Muscle layer of colon (tissue), 2 donors: ENCODE data around the gene TMTC2.

Source experiments
- H3K27ac ChIP-seq: one replicate; pipeline ENCODE4 v1.7.0; 2013; ENCODE audit warnings: low read depth, mild to moderate bottlenecking, low read length, moderate library complexity
- H3K27me3 ChIP-seq, 2 donors: one replicate each; pipeline ENCODE4 v1.7.0; 2013; ENCODE audit warnings: low read length in 2 of 2, mild to moderate bottlenecking in 2 of 2; ENCODE audit not compliant: insufficient read depth in 2 of 2, control insufficient read depth in 1 of 2
- H3K36me3 ChIP-seq: one replicate; pipeline ENCODE4 v1.7.0; 2013; ENCODE audit warnings: mild to moderate bottlenecking, low read length; ENCODE audit not compliant: insufficient read depth
- H3K4me1 ChIP-seq: one replicate; pipeline ENCODE4 v1.7.0; 2013; ENCODE audit warnings: mild to moderate bottlenecking, low read length; ENCODE audit not compliant: insufficient read depth
- H3K4me3 ChIP-seq, 2 donors: one replicate each; pipeline ENCODE4 v1.7.0; 2013; ENCODE audit warnings: low read length in 2 of 2, low read depth in 1 of 2, mild to moderate bottlenecking in 1 of 2, moderate library complexity in 1 of 2
- H3K9ac ChIP-seq: one replicate; pipeline ENCODE4 v1.7.0; 2013; ENCODE audit warnings: low read length
- H3K9me3 ChIP-seq: one replicate; pipeline ENCODE4 v1.7.0; 2013; ENCODE audit warnings: mild to moderate bottlenecking, low read length
- donor health status: abdominal sarcoma.
- donor health status: Adenocarcinoma of cecum.

TMTC2 gene

DNA sequence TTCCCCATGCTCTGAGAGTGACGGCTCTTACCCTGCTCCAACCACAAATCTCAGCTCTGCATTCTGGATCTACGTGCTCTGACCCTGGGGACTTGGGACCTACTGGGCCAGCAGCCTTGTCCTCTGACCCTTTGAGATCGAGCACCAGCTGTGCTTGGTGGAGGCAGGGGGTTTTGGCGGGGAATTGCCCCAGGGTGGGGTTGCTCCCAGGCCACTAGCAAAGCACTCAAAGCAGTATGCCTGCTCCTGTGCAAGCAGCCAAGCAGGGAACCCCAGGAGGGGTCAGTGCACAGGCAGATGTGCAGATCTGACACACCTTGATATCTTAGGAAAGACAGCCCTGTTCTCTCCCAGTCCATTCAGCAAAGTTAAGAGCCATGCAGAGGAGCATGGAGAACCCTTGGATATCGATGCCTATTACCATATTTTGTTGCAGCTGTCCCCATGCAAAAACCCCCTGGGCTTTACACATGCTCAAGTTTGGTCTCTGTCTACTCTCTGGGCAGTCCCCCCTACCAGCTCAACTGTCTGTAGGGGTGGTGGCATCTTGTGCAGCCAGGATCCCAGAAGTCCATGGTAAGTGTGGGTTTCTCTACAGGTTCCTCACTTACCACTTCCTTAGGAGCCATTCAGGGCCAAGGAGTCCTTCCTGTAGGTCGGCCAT is 319.0 kb downstream of the TMTC2 start:
- no peak overlapping the region for H3K9ac ChIP-seq
- peaks cover 7% of the 10 kb centered on the region for H3K36me3 ChIP-seq
- H3K4me1 ChIP-seq = no peaks in the 10 kb centered on the region
- no peak overlapping the region for H3K4me3 ChIP-seq
- no peak overlapping the region for H3K27ac ChIP-seq
- H3K27me3 ChIP-seq = no peaks in the 10 kb centered on the region
- no peaks in the 10 kb centered on the region for H3K9me3 ChIP-seq

DNA sequence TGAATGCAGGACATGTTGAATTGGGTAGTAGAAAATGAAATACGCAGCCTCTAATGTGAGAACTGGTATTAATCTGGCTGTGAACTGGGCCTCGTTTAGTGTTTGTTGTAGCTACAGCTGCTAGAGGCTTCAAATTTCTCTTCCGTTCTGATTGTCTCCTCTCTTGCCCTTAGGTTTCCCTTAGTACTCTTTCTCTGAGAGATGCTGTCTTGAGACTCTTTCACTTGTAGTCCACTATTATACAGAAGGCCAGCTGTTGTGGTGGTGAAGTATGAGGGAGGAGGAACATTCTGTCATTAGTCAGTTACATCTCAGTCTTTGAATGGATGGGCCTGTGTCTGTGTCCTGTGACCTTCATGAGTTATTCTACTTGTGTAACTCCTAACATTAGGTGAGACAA is 322.0 kb downstream of the TMTC2 start:
- Histone ChIP-seq H3K9ac (no peak overlapping the region), H3K9me3 (no peaks in the 10 kb centered on the region), H3K4me1 (no peaks in the 10 kb centered on the region), H3K27ac (no peak overlapping the region), H3K36me3 (peaks cover 7% of the 10 kb centered on the region), H3K4me3 (no peak overlapping the region), H3K27me3 (no peaks in the 10 kb centered on the region)

DNA sequence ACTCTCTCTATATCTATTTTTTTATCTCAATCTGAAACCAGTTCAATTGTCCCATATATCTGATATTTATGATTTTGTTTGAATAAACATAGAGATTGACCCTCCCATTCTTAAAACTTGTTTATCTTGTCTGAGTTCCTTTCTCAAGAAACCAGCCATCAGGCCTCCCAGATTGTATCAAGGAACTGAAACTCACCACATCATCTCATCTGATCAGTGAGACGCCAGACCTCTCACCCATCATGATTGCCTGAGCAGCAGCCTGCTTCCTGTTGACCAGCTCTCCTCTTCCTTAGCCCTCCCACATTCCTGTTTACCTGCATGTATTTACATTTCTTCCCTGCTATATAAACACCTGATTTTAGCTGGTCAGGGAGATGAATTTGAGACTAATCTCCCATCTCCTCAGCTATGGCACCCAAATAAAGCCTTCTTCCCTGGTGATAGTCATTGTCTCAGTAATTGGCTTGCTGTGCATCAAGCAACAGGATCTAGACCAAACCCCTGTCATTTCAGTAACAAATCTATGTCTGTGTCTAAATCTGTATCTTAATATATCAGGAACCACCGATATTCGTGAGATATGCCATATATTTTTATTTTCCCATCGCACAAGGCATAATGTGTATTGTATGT is 323.6 kb downstream of the TMTC2 start:
- H3K36me3 ChIP-seq = peaks cover 7% of the 10 kb centered on the region
- H3K4me3 ChIP-seq = no peak overlapping the region
- H3K4me1 ChIP-seq = no peaks in the 10 kb centered on the region
- no peaks in the 10 kb centered on the region for H3K27me3 ChIP-seq
- no peak overlapping the region for H3K9ac ChIP-seq
- no peak overlapping the region for H3K27ac ChIP-seq
- H3K9me3 ChIP-seq = no peaks in the 10 kb centered on the region

DNA sequence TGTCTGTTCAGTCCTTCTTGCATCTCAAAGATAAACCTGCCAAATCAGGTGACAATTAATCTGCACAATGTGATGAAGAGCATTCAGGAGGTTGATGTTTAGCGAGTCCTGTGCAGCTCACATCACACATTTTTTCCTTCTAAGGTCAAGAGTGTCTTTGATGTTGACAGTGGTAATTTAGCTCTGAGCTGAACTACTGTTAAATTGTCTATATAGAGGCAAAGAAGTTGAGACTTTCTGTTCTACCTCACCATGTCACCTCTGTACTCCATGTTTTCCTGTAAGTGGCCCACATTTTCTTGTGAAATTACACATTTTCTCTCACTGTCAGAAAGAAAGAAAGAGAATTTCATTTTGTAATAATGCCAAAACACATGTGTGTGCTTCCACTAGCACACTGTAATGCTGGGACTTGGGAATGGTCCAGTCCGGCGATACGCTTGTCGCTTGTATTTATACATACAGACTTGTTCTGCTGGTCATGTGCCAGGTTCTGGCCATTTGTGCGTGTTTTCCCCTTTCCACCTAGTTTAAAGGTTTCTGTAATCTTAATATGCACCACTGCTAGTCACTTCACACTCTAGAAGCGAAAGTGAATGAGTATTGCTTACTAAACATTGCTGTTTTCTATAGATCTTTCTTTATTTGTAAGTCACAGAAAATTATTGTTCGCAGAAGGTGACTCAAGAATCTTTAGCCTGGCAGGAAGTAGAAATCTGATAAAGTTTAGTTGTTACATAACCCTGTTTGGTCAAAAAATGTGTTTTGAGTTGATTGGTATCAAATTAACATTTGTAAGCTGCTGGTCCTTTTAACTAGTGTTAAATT is 328.9 kb downstream of the TMTC2 start:
- Histone ChIP-seq H3K27me3 (no peaks in the 10 kb centered on the region), H3K9ac (peak overlapping the region; percentile 16), H3K27ac (peak overlapping the region; percentile 78), H3K4me3 (peak overlapping the region in 1 of 2 donors; percentile 46), H3K36me3 (no peaks in the 10 kb centered on the region), H3K4me1 (peaks cover 14% of the 10 kb centered on the region), H3K9me3 (no peaks in the 10 kb centered on the region)

DNA sequence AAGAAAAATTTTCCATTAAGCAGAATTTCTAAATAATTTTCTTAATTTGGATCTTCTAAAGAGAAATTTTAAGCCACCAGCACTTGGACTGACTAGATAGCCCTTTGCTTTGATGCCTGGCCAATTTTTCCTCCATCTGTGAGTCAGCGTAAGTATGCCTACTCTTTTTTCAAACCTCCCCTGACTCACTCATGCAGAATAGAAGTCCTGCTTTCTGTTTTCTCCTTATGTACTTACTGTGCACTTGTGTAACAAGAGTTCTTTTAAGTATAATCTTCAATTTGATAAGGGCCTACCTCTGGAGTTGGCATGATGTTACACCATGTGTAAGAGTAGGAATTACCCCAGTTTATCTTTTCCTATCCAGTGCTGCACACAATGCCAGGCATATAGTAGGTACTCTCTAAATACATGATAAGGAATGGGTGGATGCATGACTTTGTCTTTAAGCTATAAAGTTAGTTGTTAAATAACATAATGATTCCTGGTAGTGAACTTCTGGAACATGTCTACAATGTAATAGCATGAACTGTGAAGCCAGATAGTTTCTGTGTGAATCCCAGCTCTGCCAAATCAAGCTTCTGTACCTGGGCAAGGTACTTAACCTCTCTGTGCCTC is 329.6 kb downstream of the TMTC2 start:
- Histone ChIP-seq H3K27me3 (no peaks in the 10 kb centered on the region), H3K4me1 (peaks cover 14% of the 10 kb centered on the region), H3K9me3 (no peaks in the 10 kb centered on the region), H3K27ac (peak overlapping the region; percentile 78), H3K4me3 (no peak overlapping the region), H3K36me3 (no peaks in the 10 kb centered on the region), H3K9ac (peak overlapping the region; percentile 16)

DNA sequence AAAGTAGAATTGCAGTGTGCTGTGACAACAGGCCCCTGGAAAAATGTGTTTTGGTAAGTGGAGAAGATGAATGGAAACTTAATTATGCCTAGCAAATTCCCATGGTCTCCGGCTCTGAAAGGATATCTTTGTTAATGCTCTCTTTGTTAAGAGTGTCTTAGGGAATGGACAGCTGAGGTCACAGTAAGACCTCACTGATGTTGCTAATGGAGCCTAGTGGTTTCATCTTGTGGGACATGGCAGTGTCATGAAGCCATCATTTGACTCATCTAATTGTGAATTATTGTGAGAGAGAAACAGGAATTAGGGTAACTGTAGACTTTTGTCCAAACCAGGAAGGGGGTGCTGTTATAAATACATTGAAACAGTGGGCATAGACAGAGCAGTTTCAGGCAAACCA is 330.3 kb downstream of the TMTC2 start:
- H3K4me3 ChIP-seq = no peak overlapping the region
- H3K9ac ChIP-seq = peak overlapping the region; percentile 7
- peak overlapping the region; percentile 78 for H3K27ac ChIP-seq
- no peaks in the 10 kb centered on the region for H3K36me3 ChIP-seq
- no peaks in the 10 kb centered on the region for H3K27me3 ChIP-seq
- peaks cover 14% of the 10 kb centered on the region for H3K4me1 ChIP-seq
- H3K9me3 ChIP-seq = no peaks in the 10 kb centered on the region

DNA sequence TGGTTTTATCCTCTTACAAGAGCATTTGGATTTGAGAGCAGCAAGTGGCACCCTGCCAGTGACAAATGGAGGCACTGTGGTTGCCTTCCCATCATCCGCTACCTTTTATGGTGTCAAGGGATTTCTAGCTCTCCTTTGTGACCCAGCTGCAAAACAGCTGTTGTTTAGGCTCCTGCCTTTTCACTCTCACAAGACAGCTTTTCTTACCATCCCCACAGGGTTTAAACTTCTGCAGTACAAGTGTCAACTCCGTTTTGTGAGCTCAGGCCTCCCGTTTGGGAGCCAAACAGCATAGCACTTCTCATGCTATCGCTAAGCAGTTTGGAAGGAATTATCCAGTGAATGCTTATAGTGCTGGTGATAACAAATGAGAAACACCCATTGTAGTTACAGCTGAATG is 331.4 kb downstream of the TMTC2 start:
- Histone ChIP-seq H3K27me3 (no peaks in the 10 kb centered on the region), H3K4me3 (no peak overlapping the region), H3K9me3 (no peaks in the 10 kb centered on the region), H3K4me1 (peaks cover 14% of the 10 kb centered on the region), H3K9ac (no peak overlapping the region), H3K27ac (no peak overlapping the region), H3K36me3 (no peaks in the 10 kb centered on the region)

DNA sequence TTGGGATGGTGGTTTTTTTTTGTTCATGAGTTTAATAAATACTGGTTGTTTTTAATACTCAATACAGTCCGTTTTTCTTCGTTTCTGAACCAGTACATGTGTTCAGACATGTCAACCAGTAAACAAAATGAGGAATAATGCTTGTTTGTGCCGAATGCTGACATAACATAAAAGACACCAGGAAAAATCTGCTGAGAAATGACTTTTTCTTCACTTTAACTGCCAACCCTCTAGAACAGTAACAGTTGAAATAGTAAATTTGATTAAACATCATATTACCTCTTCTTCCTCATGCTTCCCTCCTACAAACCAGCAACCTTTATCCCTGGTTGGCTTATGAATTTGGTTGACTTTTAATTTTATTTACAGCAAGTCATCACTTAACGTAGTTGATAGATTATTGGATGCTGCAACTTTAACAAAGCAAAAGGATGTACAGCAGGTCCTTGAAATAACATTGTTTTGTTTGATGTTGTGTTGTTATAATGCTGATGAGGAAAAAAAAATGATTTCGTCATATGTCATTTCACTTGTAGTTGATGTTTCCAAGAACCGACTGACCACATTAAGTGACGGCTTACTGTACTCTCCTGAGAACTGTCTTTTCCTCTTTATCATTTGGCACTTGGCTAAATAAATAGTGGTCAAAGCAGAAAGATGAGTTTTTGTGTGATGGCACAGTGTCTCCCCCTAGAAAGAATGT is 340.5 kb downstream of the TMTC2 start:
- Histone ChIP-seq H3K27me3 (no peaks in the 10 kb centered on the region), H3K36me3 (no peaks in the 10 kb centered on the region)

DNA sequence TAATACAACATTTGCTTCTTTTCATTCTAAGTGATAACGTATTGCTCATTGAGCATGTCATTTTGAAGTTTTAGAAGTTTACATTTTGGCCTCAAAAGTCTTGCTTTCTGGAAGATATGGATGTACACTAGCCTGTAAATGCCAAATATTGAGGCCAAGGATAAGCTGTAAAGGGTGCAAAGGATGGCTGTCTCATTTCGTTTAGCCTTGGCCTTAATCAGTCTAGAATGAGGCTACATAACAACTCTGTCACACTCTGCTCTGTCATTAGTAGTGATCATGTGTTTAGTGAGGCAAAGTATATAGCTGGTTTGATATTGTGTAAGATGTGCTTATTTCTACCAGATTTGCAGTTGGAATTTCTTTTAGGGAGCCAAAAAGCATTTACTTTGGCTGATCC is 344.5 kb downstream of the TMTC2 start:
- H3K4me3 ChIP-seq = no peak overlapping the region
- no peaks in the 10 kb centered on the region for H3K9me3 ChIP-seq
- no peaks in the 10 kb centered on the region for H3K27me3 ChIP-seq
- no peaks in the 10 kb centered on the region for H3K4me1 ChIP-seq
- H3K9ac ChIP-seq = no peak overlapping the region
- H3K27ac ChIP-seq = no peak overlapping the region
- no peaks in the 10 kb centered on the region for H3K36me3 ChIP-seq

More for the DNA sequence above, 340.5 kb downstream of the TMTC2 start:
- Histone ChIP-seq H3K4me1 (no peaks in the 10 kb centered on the region), H3K9ac (no peak overlapping the region), H3K27ac (no peak overlapping the region), H3K9me3 (no peaks in the 10 kb centered on the region), H3K4me3 (no peak overlapping the region)

DNA sequence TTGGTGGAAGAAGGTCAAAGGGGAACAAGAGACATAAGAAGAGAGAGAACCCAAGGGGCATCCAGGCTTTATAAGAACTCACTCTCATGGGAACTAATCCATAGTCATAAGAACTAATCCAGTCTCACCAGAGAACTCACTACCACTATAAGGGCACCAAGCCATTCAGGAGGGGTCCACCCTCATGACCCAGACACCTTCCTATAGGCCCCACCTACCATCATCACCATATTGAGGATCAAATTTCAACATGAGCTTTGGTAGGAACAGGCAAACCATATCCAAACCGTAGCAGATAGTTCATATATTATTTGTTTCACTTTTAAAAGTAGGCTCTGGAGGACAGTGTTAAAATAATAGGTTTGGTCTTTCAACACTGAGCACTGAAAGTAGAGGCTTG is 350.1 kb downstream of the TMTC2 start:
- H3K4me3 ChIP-seq = no peak overlapping the region
- no peaks in the 10 kb centered on the region for H3K36me3 ChIP-seq
- no peak overlapping the region for H3K27ac ChIP-seq
- no peaks in the 10 kb centered on the region for H3K27me3 ChIP-seq
- no peak overlapping the region for H3K9ac ChIP-seq
- peaks cover 15% of the 10 kb centered on the region for H3K4me1 ChIP-seq
- H3K9me3 ChIP-seq = no peaks in the 10 kb centered on the region

DNA sequence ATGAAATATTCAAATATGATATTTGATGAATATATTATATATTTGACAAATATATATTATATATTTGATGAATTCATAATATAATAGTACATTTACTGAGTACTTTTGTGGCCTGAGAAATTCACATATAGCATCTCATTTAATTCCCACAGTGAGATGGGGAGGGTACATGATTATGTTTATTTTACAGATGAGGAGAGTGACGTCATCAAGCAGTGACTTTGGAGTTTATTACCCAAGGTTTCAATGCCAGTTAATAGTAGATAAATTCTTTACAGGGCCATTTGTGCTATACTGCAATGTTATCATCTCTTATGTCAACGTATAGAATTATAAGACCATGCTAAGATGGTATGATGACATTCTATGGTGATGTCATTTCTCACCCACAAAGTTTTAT is 352.7 kb downstream of the TMTC2 start:
- Histone ChIP-seq H3K27me3 (no peaks in the 10 kb centered on the region), H3K4me1 (peaks cover 31% of the 10 kb centered on the region), H3K9me3 (no peaks in the 10 kb centered on the region), H3K9ac (no peak overlapping the region), H3K4me3 (no peak overlapping the region), H3K27ac (no peak overlapping the region), H3K36me3 (no peaks in the 10 kb centered on the region)
